HepG2 (cell line): ENCODE results near the gene SLC25A17. TPM values are rescaled to one million over a fixed set of nuclear protein-coding genes. Genes with fewer than 3 reads are reported as not detected.

Source experiments
- ATAC-seq: fragments of 200-7000 bp; cut with Tn5 transposase; 3 replicates; pipeline ENCODE4 v1.9.1; 2020; ENCODE audit warnings: mild to moderate bottlenecking, moderate library complexity
- BruUV-seq: library from RNA; stranded (reverse); fragments of 400-500 nt; replicated peaks from 2 replicates; lab custom pipeline; 2021; lab: Mats Ljungman, UMichigan
- CTCF ChIA-PET: fragments of 300-600 bp; formaldehyde crosslinking; extraction: SDS; loops from one replicate; lab custom pipeline; 2021; ENCODE audit warnings: low total read pairs, inconsistent platforms, low intra/inter-chr PET ratio; lab: Yijun Ruan, JAX
- POLR2A ChIA-PET: fragments of 350-600 bp; sonication (Branson Sonifier 250); formaldehyde crosslinking; loops from one replicate; lab custom pipeline; 2020; ENCODE audit warnings: antibody characterized with exemption, inconsistent platforms; lab: Yijun Ruan, JAX
- DNase-seq: peaks from one replicate; pipeline ENCODE4 v3.0.0-alpha.2; 2015; ENCODE audit warnings: low spot score
- FAIRE-seq: peaks from 3 replicates; lab custom pipeline; 2011; peaks lifted over from hg19 to GRCh38; lab: Jason Lieb, UNC
- H2AFZ ChIP-seq: one replicate; pipeline ENCODE4 v1.6.1; 2011; ENCODE audit warnings: low read length, inconsistent platforms
- H3K27ac ChIP-seq: fragments of 300-600 bp; 3 replicates; pipeline ENCODE4 v1.8.0; 2011; ENCODE audit warnings: mixed run types, mild to moderate bottlenecking, mixed read lengths, low read length, inconsistent platforms; ENCODE audit not compliant: insufficient read depth; ENCODE audit errors: extremely low read length
- H3K27me3 ChIP-seq, 2 experiments: fragments of 200-600 bp in 1 of 2; 2 replicates in 1 of 2; 3 replicates in 1 of 2; pipeline versions ENCODE4 v1.6.0 to v1.8.0; 2011; ENCODE audit warnings: low read length in 2 of 2, mild to moderate bottlenecking in 2 of 2, moderate library complexity in 2 of 2, inconsistent platforms in 1 of 2; ENCODE audit not compliant: insufficient read depth in 2 of 2, control insufficient read depth in 1 of 2
- H3K36me3 ChIP-seq, 2 experiments: fragments of 200-600 bp in 1 of 2; replicated peaks in 1 of 2; 2 replicates in 1 of 2; 3 replicates in 1 of 2; pipeline versions ENCODE4 v1.5.1 to v1.8.0; 2011; ENCODE audit warnings: low read length in 2 of 2, inconsistent platforms in 1 of 2; ENCODE audit not compliant: insufficient read depth in 2 of 2, control insufficient read depth in 1 of 2
- H3K4me1 ChIP-seq: 2 replicates; pipeline ENCODE4 v1.5.1; 2012; ENCODE audit warnings: low read length, inconsistent platforms; ENCODE audit not compliant: insufficient read depth
- H3K4me2 ChIP-seq: 2 replicates; pipeline ENCODE4 v1.6.0; 2011; ENCODE audit warnings: low read depth, low read length, inconsistent platforms
- H3K4me3 ChIP-seq, 3 experiments: fragments of 200-600 bp in 1 of 3; sonication (generic), shearing (Covaris generic) in 1 of 3; replicated peaks in 1 of 3; 2 replicates each; pipeline ENCODE4 v1.5.1; 2011 to 2016; ENCODE audit warnings: low read length in 3 of 3, inconsistent platforms in 2 of 3, low read depth in 2 of 3, mild to moderate bottlenecking in 2 of 3, control low read depth in 1 of 3, mixed read lengths in 1 of 3; ENCODE audit not compliant: insufficient read depth in 1 of 3
- H3K79me2 ChIP-seq: one replicate; pipeline ENCODE4 v1.6.1; 2011; ENCODE audit warnings: low read length, inconsistent platforms; ENCODE audit not compliant: insufficient read depth
- H3K9ac ChIP-seq: 2 replicates; pipeline ENCODE4 v1.6.0; 2011; ENCODE audit warnings: mild to moderate bottlenecking, low read depth, low read length, inconsistent platforms; ENCODE audit not compliant: insufficient read depth
- H3K9me3 ChIP-seq: 2 replicates; pipeline ENCODE4 v1.5.1; 2012; ENCODE audit warnings: mild to moderate bottlenecking, low read length
- H4K20me1 ChIP-seq: 2 replicates; pipeline ENCODE4 v1.6.0; 2011; ENCODE audit warnings: inconsistent platforms, mild to moderate bottlenecking, low read length, moderate library complexity; ENCODE audit not compliant: insufficient read depth
- CREB1 ChIP-seq, 2 experiments: fragments of 450-650 bp in 1 of 2; IDR thresholded peaks; 2 replicates each; pipeline ENCODE4 v1.6.1; 2016 to 2017; ENCODE audit warnings: control low read depth in 1 of 2, mild to moderate bottlenecking in 1 of 2, missing compliant biosample characterization in 1 of 2, missing genetic modification characterization in 1 of 2
- DRAP1 ChIP-seq: IDR thresholded peaks from 2 replicates; pipeline ENCODE4 v1.6.1; 2016; ENCODE audit warnings: missing genetic modification reagents, missing compliant biosample characterization
- MYC ChIP-seq: sonication (generic); formaldehyde crosslinking; IDR thresholded peaks from 2 replicates; pipeline ENCODE4 v1.9.0; 2021; ENCODE audit warnings: missing genetic modification reagents, borderline replicate concordance
- SRSF1 ChIP-seq: fragments of 200-400 bp; formaldehyde crosslinking; optimal IDR thresholded peaks from 2 replicates; pipeline ENCODE3; 2017; ENCODE audit warnings: mild to moderate bottlenecking, low read depth, low read length, moderate library complexity
- ZBTB33 ChIP-seq: sonication (generic); formaldehyde crosslinking; IDR thresholded peaks from 2 replicates; pipeline ENCODE4 v1.4.0; 2020; ENCODE audit warnings: missing genetic modification reagents
- ZNF12 ChIP-seq: sonication (generic); formaldehyde crosslinking; IDR thresholded peaks from 2 replicates; pipeline ENCODE4 v1.5.0; 2020; ENCODE audit warnings: missing genetic modification reagents
- ZNF121 ChIP-seq: sonication (generic); formaldehyde crosslinking; IDR thresholded peaks from 2 replicates; pipeline ENCODE4 v1.5.0; 2020; ENCODE audit warnings: mild to moderate bottlenecking, missing genetic modification reagents
- ZNF770 ChIP-seq: sonication (generic); formaldehyde crosslinking; IDR thresholded peaks from 2 replicates; pipeline ENCODE4 v1.5.0; 2020; ENCODE audit warnings: mild to moderate bottlenecking, missing genetic modification reagents
- WGBS: methylation state at CpG from one replicate; pipeline ENCODE4 v1.1.6; 2017; ENCODE audit warnings: low lambda C conversion rate; 5-methylcytosine and 5-hydroxymethylcytosine counted together
- in situ Hi-C: cut with HindIII; loops from 2 replicates; pipeline ENCODE4 v1.10.0; 2017; ENCODE audit warnings: low pct_unique_long_range_greater_than_20kb; ENCODE audit not compliant: extremely low pct_ligation_motif_present
- intact Hi-C: fragments of 100-400 bp; cut with micrococcal nuclease; formaldehyde crosslinking; loops from one replicate; pipeline ENCODE4 v1.10.0; 2022; ENCODE audit not compliant: unreplicated experiment
- polyA plus RNA-seq, 8 experiments: library from polyadenylated mRNA; depleted of rRNA in 3 of 8; stranded (reverse) in 7 of 8; unstranded in 1 of 8; fragments of >200 nt; fragmentation: Illumina TruSeq in 4 of 8; extraction: Trizol in 4 of 8; gene quantifications; 2 replicates each; pipeline versions ENCODE4 v1.2.1 to v1.2.3, GENCODE V29; 2011 to 2016; ENCODE audit warnings: low read depth in 4 of 8, missing spikeins in 1 of 8, mixed read lengths in 1 of 8; ENCODE audit not compliant: insufficient read depth in 1 of 8
- total RNA-seq, 5 experiments: library from RNA; depleted of rRNA; stranded (reverse); fragments of >200 nt; fragmentation: Illumina TruSeq; extraction: Trizol; gene quantifications; 2 replicates each; pipeline ENCODE4 v1.2.3, GENCODE V29; 2016; ENCODE audit warnings: low read depth in 1 of 5

Gene SLC25A17
- total and polyA plus RNA-seq, 2 of the 13 experiments (the other 11 are each of a cell fraction or from before 2014, with no cell fraction given): 15.7 to 27.9 TPM

GRCh38 chr22:40855071-40855978 is 36.2 kb upstream of the SLC25A17 start:
- no peak for DNase-seq
- peak overlapping the region; percentile 96 for H3K27ac ChIP-seq
- peak overlapping the region; percentile 98 for H3K9ac ChIP-seq
- TF ChIP-seq ZBTB33 (CRISPR knock-in tag): 0 out of 2 replicates have a peak, but pooled peaks have one; percentile 26
- TF ChIP-seq DRAP1 (CRISPR knock-in tag): no peak
- TF ChIP-seq CREB1 (IDR thresholded peaks at IDR 0.05): no peak
- TF ChIP-seq CREB1 (CRISPR knock-in tag; IDR thresholded peaks at IDR 0.05): 0 out of 2 replicates have a peak, but pooled peaks have one; percentile 16
- TF ChIP-seq ZNF121 (CRISPR knock-in tag): peak; percentile 77; the same call in 1 of the 2 replicates
- TF ChIP-seq SRSF1: no peak
- peak; percentile 90 for TF ChIP-seq ZNF770 (CRISPR knock-in tag)
- no peak for TF ChIP-seq MYC (CRISPR knock-in tag)
- 0 out of 2 replicates have a peak, but pooled peaks have one; percentile 16 for TF ChIP-seq ZNF12 (CRISPR knock-in tag)
- TF ChIP-seq, all 625 proteins: peak for 5
- intact Hi-C loops: no loop called here
- H3K4me1 ChIP-seq: peaks cover 50% of the 10 kb centered on the region
- H3K9me3 ChIP-seq: no peaks in the 10 kb centered on the region
- H4K20me1 ChIP-seq: peaks cover 10% of the 10 kb centered on the region
- CTCF ChIA-PET: no interaction called here
- POLR2A ChIA-PET: interaction anchor here (0.7 to 1.3 kb wide), 4 partner anchors 28 to 203 kb away, joined by 3 read pairs; partner anchors contain the start of gene SLC25A17
- peaks cover 1 to 8% of the 10 kb centered on the region in 2 experiments; a peak in 3 of 5 replicates for H3K36me3 ChIP-seq
- 13% methylated on average over 16 of the region's 20 CpGs for WGBS
- H3K4me2 ChIP-seq: peak overlapping the region; percentile 92
- peak overlapping the region; percentile 85 to 96 (median 90) for H3K4me3 ChIP-seq
- H3K27me3 ChIP-seq: no peaks in the 10 kb centered on the region; a peak in 1 of 5 replicates
- peaks cover 90% of the 10 kb centered on the region for H3K79me2 ChIP-seq
- H2AFZ ChIP-seq: no peak overlapping the region
- BruUV-seq: no TSS peak
- in situ Hi-C loops: no loop called here
- no peak for ATAC-seq
- FAIRE-seq: no peak
